K562 (cell line): ENCODE results near the gene SIGLEC11. TPM values are rescaled to one million over a fixed set of nuclear protein-coding genes. Genes with fewer than 3 reads are reported as not detected.

Experiments used
- DIDO1 ChIP-seq: fragments of 450-650 bp; IDR thresholded peaks from 2 replicates; pipeline ENCODE4 v1.6.1; 2016; ENCODE audit warnings: low read depth, missing biosample characterization, missing genetic modification characterization
- HES1 ChIP-seq: fragments of 450-650 bp; IDR thresholded peaks from 2 replicates; pipeline ENCODE4 v1.6.1; 2016; ENCODE audit warnings: low read depth, mild to moderate bottlenecking, moderate library complexity
- HINFP ChIP-seq: fragments of 450-650 bp; conservative IDR thresholded peaks from 2 replicates; pipeline ENCODE4 v1.6.1; 2016; ENCODE audit warnings: missing genetic modification characterization, low read depth, mild to moderate bottlenecking, control low read depth, missing compliant biosample characterization
- HMGXB4 ChIP-seq: sonication (generic); formaldehyde crosslinking; IDR thresholded peaks from 2 replicates; pipeline ENCODE4 v1.8.1; 2023; ENCODE audit warnings: mild to moderate bottlenecking, missing genetic modification reagents
- IFI16 ChIP-seq: fragments of 250-450 bp; sonication (Bioruptor Pico); IDR thresholded peaks from 2 replicates; pipeline ENCODE4 v2.1.2; 2022; ENCODE audit warnings: mild to moderate bottlenecking, inconsistent platforms
- IRF2 ChIP-seq: sonication (generic); formaldehyde crosslinking; IDR thresholded peaks from 2 replicates; pipeline ENCODE4 v1.8.1; 2022; ENCODE audit warnings: mild to moderate bottlenecking, missing genetic modification reagents
- KLF16 ChIP-seq: IDR thresholded peaks from 2 replicates; pipeline ENCODE4 v1.6.1; 2016; ENCODE audit warnings: antibody characterized with exemption
- LARP7 ChIP-seq: fragments of 450-650 bp; IDR thresholded peaks from 2 replicates; pipeline ENCODE4 v1.6.1; 2016
- MCM3 ChIP-seq: fragments of 450-650 bp; IDR thresholded peaks from 2 replicates; pipeline ENCODE4 v1.6.1; 2016
- RBFOX2 ChIP-seq: fragments of 200-400 bp; formaldehyde crosslinking; IDR thresholded peaks from 2 replicates; pipeline ENCODE4 v1.6.1; 2017; ENCODE audit warnings: low read depth, mild to moderate bottlenecking, low read length, moderate library complexity
- RBM34 ChIP-seq: fragments of 200-400 bp; formaldehyde crosslinking; IDR thresholded peaks from 2 replicates; pipeline ENCODE4 v1.6.1; 2018; ENCODE audit warnings: low read length, borderline replicate concordance; ENCODE audit not compliant: insufficient read depth
- SMARCC2 ChIP-seq: fragments of 450-650 bp; IDR thresholded peaks from 2 replicates; pipeline ENCODE4 v1.6.1; 2017; ENCODE audit warnings: antibody characterized with exemption, moderate library complexity, mild to moderate bottlenecking, low read depth
- SRSF1 ChIP-seq: fragments of 200-400 bp; formaldehyde crosslinking; IDR thresholded peaks from 2 replicates; pipeline ENCODE4 v1.6.1; 2017; ENCODE audit warnings: mild to moderate bottlenecking, low read depth, low read length, moderate library complexity
- ZBTB2 ChIP-seq: fragments of 450-650 bp; IDR thresholded peaks from 2 replicates; pipeline ENCODE4 v1.6.1; 2016; ENCODE audit warnings: antibody characterized with exemption
- ZC3H11A ChIP-seq: IDR thresholded peaks from 2 replicates; pipeline ENCODE4 v1.6.1; 2012; ENCODE audit warnings: low read depth, low read length, improper control_type of control experiment
- ZFPM2 ChIP-seq: fragments of 250-450 bp; sonication (Bioruptor Pico); IDR thresholded peaks from 2 replicates; pipeline ENCODE4 v1.5.1; 2022; ENCODE audit warnings: mild to moderate bottlenecking
- ZNF41 ChIP-seq: fragments of 250-450 bp; sonication (Bioruptor Pico); conservative IDR thresholded peaks from 2 replicates; pipeline ENCODE4 v1.4.0; 2020; ENCODE audit warnings: mild to moderate bottlenecking
- ZNF644 ChIP-seq: fragments of 200-800 bp; sonication (Bioruptor generic); IDR thresholded peaks from 2 replicates; pipeline ENCODE4 v1.6.1; 2016; ENCODE audit warnings: low read depth, missing genetic modification characterization, missing compliant biosample characterization
- polyA plus RNA-seq, 8 experiments: library from polyadenylated mRNA; depleted of rRNA in 4 of 8; stranded (reverse) in 5 of 8; unstranded in 3 of 8; fragments of >200 nt; fragmentation: Nextera tagmentation in 2 of 8; fragmentation: Illumina TruSeq in 1 of 8; extraction: Ambion mirVana in 2 of 8; extraction: Trizol in 1 of 8; gene quantifications; 2 replicates each; pipeline versions ENCODE4 v1.2.1 to v1.2.3, GENCODE V29; 2011 to 2014; ENCODE audit warnings: inconsistent platforms in 1 of 8, missing spikeins in 1 of 8
- total RNA-seq, 7 experiments: library from RNA; depleted of rRNA in 6 of 7; stranded (reverse); fragments of >200 nt in 6 of 7; fragmentation: Illumina TruSeq in 2 of 7; extraction: Trizol in 2 of 7; gene quantifications; 2 replicates each; pipeline versions ENCODE4 v1.2.1 to v1.2.3, GENCODE V29; 2011 to 2021; ENCODE audit warnings: low replicate concordance in 1 of 7
- TF ChIP-seq, protein P1 (sequence below): fragments of 250-450 bp; sonication (Bioruptor Pico); IDR thresholded peaks from 2 replicates; pipeline ENCODE4 v1.9.0; 2021; ENCODE audit warnings: mild to moderate bottlenecking
- TF ChIP-seq, protein P2 (sequence below): fragments of 450-650 bp; formaldehyde crosslinking; conservative IDR thresholded peaks from 2 replicates; pipeline ENCODE4 v1.4.0; 2022; ENCODE audit warnings: mild to moderate bottlenecking, missing genetic modification characterization
- TF ChIP-seq, protein P3 (sequence below): fragments of 250-450 bp; sonication (Bioruptor Pico); IDR thresholded peaks from 2 replicates; pipeline ENCODE4 v1.5.1; 2021; ENCODE audit warnings: mild to moderate bottlenecking

Gene SIGLEC11
- total and polyA plus RNA-seq, 9 of the 15 experiments (the other 6 are each of a cell fraction or from before 2014, with no cell fraction given), result not detected

DNA sequence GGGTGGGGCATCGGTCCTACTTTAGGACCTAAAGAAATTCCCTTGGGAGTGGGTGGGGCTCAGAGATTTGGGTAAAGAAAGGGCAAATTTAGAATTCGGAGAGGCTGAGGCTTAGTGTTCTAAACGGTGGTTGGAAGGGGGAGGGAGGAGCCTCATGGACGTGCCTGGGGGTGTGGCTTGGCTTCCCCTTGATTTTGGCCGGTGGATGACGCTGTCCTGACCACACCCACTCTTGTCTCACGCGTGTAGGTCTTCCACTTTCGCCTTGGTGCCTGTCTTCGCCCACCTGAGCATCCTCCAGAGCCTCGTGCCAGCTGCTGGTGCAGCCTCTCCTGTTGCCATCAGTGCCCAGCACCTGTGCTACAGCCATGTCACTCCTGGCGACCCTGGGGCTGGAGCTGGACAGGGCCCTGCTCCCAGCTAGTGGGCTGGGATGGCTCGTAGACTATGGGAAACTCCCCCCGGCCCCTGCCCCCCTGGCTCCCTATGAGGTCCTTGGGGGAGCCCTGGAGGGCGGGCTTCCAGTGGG, 30.4 kb downstream of the SIGLEC11 start (continued):
- TF ChIP-seq HINFP (tag), result no peak
- TF ChIP-seq IRF2 (CRISPR knock-in tag), result no peak
- TF ChIP-seq, protein P1, sequence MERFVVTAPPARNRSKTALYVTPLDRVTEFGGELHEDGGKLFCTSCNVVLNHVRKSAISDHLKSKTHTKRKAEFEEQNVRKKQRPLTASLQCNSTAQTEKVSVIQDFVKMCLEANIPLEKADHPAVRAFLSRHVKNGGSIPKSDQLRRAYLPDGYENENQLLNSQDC (CRISPR knock-in tag), result no peak
- TF ChIP-seq, protein P2, sequence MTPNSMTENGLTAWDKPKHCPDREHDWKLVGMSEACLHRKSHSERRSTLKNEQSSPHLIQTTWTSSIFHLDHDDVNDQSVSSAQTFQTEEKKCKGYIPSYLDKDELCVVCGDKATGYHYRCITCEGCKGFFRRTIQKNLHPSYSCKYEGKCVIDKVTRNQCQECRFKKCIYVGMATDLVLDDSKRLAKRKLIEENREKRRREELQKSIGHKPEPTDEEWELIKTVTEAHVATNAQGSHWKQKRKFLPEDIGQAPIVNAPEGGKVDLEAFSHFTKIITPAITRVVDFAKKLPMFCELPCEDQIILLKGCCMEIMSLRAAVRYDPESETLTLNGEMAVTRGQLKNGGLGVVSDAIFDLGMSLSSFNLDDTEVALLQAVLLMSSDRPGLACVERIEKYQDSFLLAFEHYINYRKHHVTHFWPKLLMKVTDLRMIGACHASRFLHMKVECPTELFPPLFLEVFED (CRISPR knock-in tag), result 0 out of 2 replicates have a peak, but pooled peaks have one; percentile 1
- TF ChIP-seq KLF16, result no peak
- no peak for TF ChIP-seq MCM3
- no peak for TF ChIP-seq HES1
- no peak for TF ChIP-seq ZNF644 (tag)
- no peak for TF ChIP-seq ZNF41 (CRISPR knock-in tag)
- TF ChIP-seq RBM34, result no peak
- no peak for TF ChIP-seq ZBTB2
- TF ChIP-seq, protein P3, sequence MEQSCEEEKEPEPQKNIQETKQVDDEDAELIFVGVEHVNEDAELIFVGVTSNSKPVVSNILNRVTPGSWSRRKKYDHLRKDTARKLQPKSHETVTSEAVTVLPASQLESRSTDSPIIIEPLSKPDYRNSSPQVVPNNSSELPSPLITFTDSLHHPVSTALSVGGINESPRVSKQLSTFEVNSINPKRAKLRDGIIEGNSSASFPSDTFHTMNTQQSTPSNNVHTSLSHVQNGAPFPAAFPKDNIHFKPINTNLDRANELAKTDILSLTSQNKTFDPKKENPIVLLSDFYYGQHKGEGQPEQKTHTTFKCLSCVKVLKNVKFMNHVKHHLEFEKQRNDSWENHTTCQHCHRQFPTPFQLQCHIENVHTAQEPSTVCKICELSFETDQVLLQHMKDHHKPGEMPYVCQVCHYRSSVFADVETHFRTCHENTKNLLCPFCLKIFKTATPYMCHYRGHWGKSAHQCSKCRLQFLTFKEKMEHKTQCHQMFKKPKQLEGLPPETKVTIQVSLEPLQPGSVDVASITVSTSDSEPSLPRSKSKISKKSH, result no peak
- TF ChIP-seq ZC3H11A, result no peak
- TF ChIP-seq RBFOX2, result peak; percentile 86
- no peak for TF ChIP-seq HMGXB4
- TF ChIP-seq LARP7, result no peak
- TF ChIP-seq IFI16 (CRISPR knock-in tag), result no peak
- TF ChIP-seq SRSF1, result no peak
- TF ChIP-seq ZFPM2, result no peak
- TF ChIP-seq SMARCC2, result no peak
- TF ChIP-seq DIDO1 (tag), result no peak
